Keratinocyte (primary cell): ENCODE results near the gene CLIP4. TPM values are rescaled to one million over a fixed set of nuclear protein-coding genes. Genes with fewer than 3 reads are reported as not detected.
A peak's percentile ranks its signal among the peaks of the same experiment; 100 is the strongest.

Experiments used
- DNase-seq: peaks from one replicate; pipeline ENCODE4 v3.0.0-alpha.2; 2011; ENCODE audit warnings: low read depth, missing footprints, low spot score
- FAIRE-seq: peaks from 2 replicates; lab custom pipeline; 2011; peaks lifted over from hg19 to GRCh38; lab: Jason Lieb, UNC
- H2AFZ ChIP-seq: 2 replicates; pipeline ENCODE4 v1.6.0; 2012; ENCODE audit warnings: low read length, control low read depth, inconsistent platforms; ENCODE audit not compliant: control insufficient read depth
- H3K27ac ChIP-seq: 2 replicates; pipeline ENCODE4 v1.5.1; 2011; ENCODE audit warnings: low read length; ENCODE audit not compliant: control insufficient read depth, insufficient read depth
- H3K27me3 ChIP-seq: 3 replicates; pipeline ENCODE4 v1.6.0; 2011; ENCODE audit warnings: low read length; ENCODE audit not compliant: control insufficient read depth, insufficient read depth; ENCODE audit errors: extremely low read depth
- H3K36me3 ChIP-seq, 2 experiments: 2 replicates in 1 of 2; 3 replicates in 1 of 2; pipeline ENCODE4 v1.5.1; 2011; ENCODE audit warnings: low read length in 2 of 2, mild to moderate bottlenecking in 1 of 2; ENCODE audit not compliant: control insufficient read depth in 2 of 2, insufficient read depth in 2 of 2; ENCODE audit errors: extremely low read depth in 1 of 2
- H3K4me1 ChIP-seq: 3 replicates; pipeline ENCODE4 v1.5.1; 2011; ENCODE audit warnings: low read length; ENCODE audit not compliant: control insufficient read depth, insufficient read depth; ENCODE audit errors: extremely low read depth
- H3K4me2 ChIP-seq: 3 replicates; pipeline ENCODE4 v1.6.0; 2011; ENCODE audit warnings: low read depth, low read length; ENCODE audit not compliant: control insufficient read depth, insufficient read depth; ENCODE audit errors: extremely low read depth
- H3K4me3 ChIP-seq, 3 experiments: fragments of 200-600 bp in 1 of 3; sonication (generic) in 1 of 3; 2 replicates in 2 of 3; 3 replicates in 1 of 3; pipeline ENCODE4 v1.5.1; 2011 to 2016; ENCODE audit warnings: low read length in 3 of 3, mild to moderate bottlenecking in 3 of 3, control low read depth in 2 of 3, inconsistent platforms in 1 of 3, low read depth in 1 of 3, mixed read lengths in 1 of 3, mixed run types in 1 of 3, moderate library complexity in 1 of 3; ENCODE audit not compliant: control insufficient read depth in 2 of 3, insufficient read depth in 2 of 3; ENCODE audit errors: extremely low read depth in 1 of 3
- H3K79me2 ChIP-seq: 2 replicates; pipeline ENCODE4 v1.6.0; 2012; ENCODE audit warnings: low read length; ENCODE audit not compliant: control insufficient read depth, insufficient read depth
- H3K9ac ChIP-seq: 3 replicates; pipeline ENCODE4 v1.6.0; 2011; ENCODE audit warnings: low read length; ENCODE audit not compliant: control insufficient read depth, insufficient read depth; ENCODE audit errors: extremely low read depth
- H3K9me1 ChIP-seq: 3 replicates; pipeline ENCODE4 v1.6.0; 2011; ENCODE audit warnings: low read length; ENCODE audit not compliant: control insufficient read depth, insufficient read depth; ENCODE audit errors: extremely low read depth
- H3K9me3 ChIP-seq: 2 replicates; pipeline ENCODE4 v1.5.1; 2012; ENCODE audit warnings: low read depth, low read length; ENCODE audit not compliant: control insufficient read depth
- H4K20me1 ChIP-seq: 3 replicates; pipeline ENCODE4 v1.6.0; 2011; ENCODE audit warnings: low read length; ENCODE audit not compliant: control insufficient read depth, insufficient read depth; ENCODE audit errors: extremely low read depth
- CTCF ChIP-seq, 3 experiments: IDR thresholded peaks in 1 of 3; conservative IDR thresholded peaks in 1 of 3; optimal IDR thresholded peaks in 1 of 3; 2 replicates in 2 of 3; 3 replicates in 1 of 3; pipeline versions ENCODE3 to v1.5.1; 2011; ENCODE audit warnings: low read length in 3 of 3, mild to moderate bottlenecking in 3 of 3, moderate library complexity in 2 of 3, control low read depth in 1 of 3, inconsistent platforms in 1 of 3; ENCODE audit not compliant: insufficient read depth in 2 of 3; ENCODE audit errors: extremely low read depth in 1 of 3
- EZH2 ChIP-seq: IDR thresholded peaks from one replicate; pipeline ENCODE4 v1.6.1; 2012; ENCODE audit warnings: inconsistent platforms, mild to moderate bottlenecking, low read length, moderate library complexity
- dilution Hi-C: fragments of 300-500 bp; cut with MboI; formaldehyde crosslinking; loops from one replicate; pipeline ENCODE4 v1.7.0; 2020; ENCODE audit warnings: low sequenced_read_pairs; ENCODE audit not compliant: extremely low pct_ligation_motif_present
- polyA plus RNA-seq, 5 experiments: library from polyadenylated mRNA; depleted of rRNA in 3 of 5; stranded (reverse) in 3 of 5; stranded (forward) in 1 of 5; unstranded in 1 of 5; fragments of >200 nt; gene quantifications; 1 replicate in 1 of 5; 2 replicates in 3 of 5; 3 replicates in 1 of 5; pipeline versions ENCODE4 v1.2.1 to v1.2.3, GENCODE V29; 2011 to 2012; ENCODE audit warnings: missing spikeins in 2 of 5, low read depth in 1 of 5, low replicate concordance in 1 of 5

The CLIP4 gene
- polyA plus RNA-seq, 1 donor (not counting 4 experiments of a cell fraction or from before 2014, with no cell fraction given), result 46.6 TPM

GRCh38 chr2:29207352-29208148 lies 92.3 kb downstream of the CLIP4 start:
- peaks cover 5 to 7% of the 10 kb centered on the region in 2 experiments for H3K36me3 ChIP-seq
- dilution Hi-C loops, result no loop called here
- H4K20me1 ChIP-seq, result no peaks in the 10 kb centered on the region
- H2AFZ ChIP-seq, result no peak overlapping the region
- H3K4me2 ChIP-seq, result no peak overlapping the region
- no peaks in the 10 kb centered on the region for H3K27me3 ChIP-seq
- no peaks in the 10 kb centered on the region for H3K9me3 ChIP-seq
- H3K27ac ChIP-seq, result no peak overlapping the region
- no peaks in the 10 kb centered on the region for H3K9me1 ChIP-seq
- TF ChIP-seq CTCF (optimal IDR thresholded peaks at IDR 0.05 in 1 of 3, IDR thresholded peaks at IDR 0.05 in 1 of 3, conservative IDR thresholded peaks at IDR 0.05 in 1 of 3; ENCODE audit: extremely low read depth in 1 of 3, insufficient read depth in 2 of 3, low read length in 3 of 3) (no peak), EZH2 (no peak)
- no peak overlapping the region for H3K9ac ChIP-seq
- no peaks in the 10 kb centered on the region for H3K79me2 ChIP-seq
- peak; percentile 26 for FAIRE-seq
- H3K4me3 ChIP-seq, result no peak overlapping the region
- no peak for DNase-seq
- peaks cover 5% of the 10 kb centered on the region for H3K4me1 ChIP-seq

- Histone ChIP-seq H3K9me3 (no peaks in the 10 kb centered on the region), H3K79me2 (no peaks in the 10 kb centered on the region), H3K4me3 (no peak overlapping the region), H3K4me1 (peaks cover 5% of the 10 kb centered on the region), H3K9me1 (no peaks in the 10 kb centered on the region), H3K36me3 (peaks cover 5 to 7% of the 10 kb centered on the region in 2 experiments), H3K27me3 (no peaks in the 10 kb centered on the region), H3K9ac (no peak overlapping the region), H3K27ac (no peak overlapping the region), H3K4me2 (no peak overlapping the region), H2AFZ (no peak overlapping the region), H4K20me1 (no peaks in the 10 kb centered on the region)
- DNase-seq (no peak), FAIRE-seq (no peak)
- dilution Hi-C loops, result no loop called here
- TF ChIP-seq EZH2 (no peak), CTCF (optimal IDR thresholded peaks at IDR 0.05 in 1 of 3, IDR thresholded peaks at IDR 0.05 in 1 of 3, conservative IDR thresholded peaks at IDR 0.05 in 1 of 3; ENCODE audit: extremely low read depth in 1 of 3, insufficient read depth in 2 of 3, low read length in 3 of 3) (no peak)
Observed at GRCh38 chr2:29209551-29209950, 94.3 kb downstream of the CLIP4 start.
